ENCODE data around the gene SLC35B1.

The SLC35B1 gene

DNA sequence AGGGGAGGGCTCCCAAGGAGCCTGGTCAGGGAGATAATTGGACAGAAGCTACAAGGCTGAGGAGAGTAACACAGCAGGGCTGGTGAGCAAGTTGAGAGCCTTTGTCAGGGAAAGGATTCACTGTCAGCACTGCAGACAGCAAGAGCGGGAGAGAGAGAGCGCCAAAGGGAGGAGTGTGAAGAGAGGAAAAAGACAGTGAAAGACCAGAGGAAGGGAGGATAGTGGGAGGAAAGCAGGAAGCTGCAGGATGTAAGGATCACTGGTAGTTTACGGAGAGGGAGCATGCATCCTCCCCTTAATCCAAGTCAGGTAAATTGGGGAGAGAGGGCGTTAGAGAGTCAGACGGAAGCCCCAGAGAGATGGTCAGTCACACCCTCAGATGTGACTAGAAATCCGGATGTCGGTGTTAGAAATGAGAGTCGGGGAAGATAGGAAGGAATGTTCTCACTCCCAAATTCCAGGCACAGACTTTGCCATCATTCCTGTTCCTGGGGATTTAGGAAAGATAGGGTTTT, 16.0 kb downstream of the SLC35B1 start:
- TF ChIP-seq CTCF (IDR thresholded peaks at IDR 0.05; ENCODE audit: insufficient read depth, low read depth, low read length, missing control alignments), result no peak
- no peak for DNase-seq (ENCODE audit: low read depth)
- no peak overlapping the region for H3K4me3 ChIP-seq (ENCODE audit: low read length)

DNA sequence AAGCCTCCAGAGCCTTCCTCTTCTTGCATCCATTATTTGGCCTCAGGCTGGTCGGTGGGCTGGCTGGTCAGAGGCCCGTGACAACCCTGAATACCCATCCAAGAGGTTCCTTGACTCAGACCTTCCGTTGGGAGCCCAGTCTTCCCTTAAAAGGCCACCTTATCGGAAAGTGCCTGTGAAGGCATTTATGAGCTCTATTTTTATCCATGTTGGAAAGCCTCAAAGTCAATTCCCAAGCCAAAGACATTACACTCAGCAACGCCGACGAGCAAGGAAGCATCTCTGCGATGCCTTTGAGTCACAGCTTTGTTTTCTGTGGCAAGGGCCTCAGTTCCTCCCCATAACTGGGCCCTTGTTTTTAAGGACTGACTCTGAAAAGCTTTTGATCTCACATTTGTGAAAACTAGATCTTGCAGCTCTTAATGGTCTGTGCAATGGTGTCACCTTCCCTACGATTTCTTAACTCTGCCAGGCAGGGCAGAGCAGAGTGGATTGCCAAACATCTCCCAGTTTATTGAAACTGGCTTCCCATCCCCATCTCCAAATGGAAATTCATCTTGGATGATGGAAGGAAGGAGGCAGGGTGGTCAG, 16.6 kb downstream of the SLC35B1 start:
- no peak for DNase-seq (ENCODE audit: low read depth)
- TF ChIP-seq CTCF (IDR thresholded peaks at IDR 0.05; ENCODE audit: insufficient read depth, low read depth, low read length, missing control alignments), result no peak
- no peak overlapping the region for H3K4me3 ChIP-seq (ENCODE audit: low read length)

GRCh38 chr17:49690256-49690655, 17.5 kb downstream of the SLC35B1 start:
- TF ChIP-seq CTCF (IDR thresholded peaks at IDR 0.05; ENCODE audit: insufficient read depth, low read depth, low read length, missing control alignments), result no peak
- DNase-seq (ENCODE audit: low read depth), result no peak

DNA sequence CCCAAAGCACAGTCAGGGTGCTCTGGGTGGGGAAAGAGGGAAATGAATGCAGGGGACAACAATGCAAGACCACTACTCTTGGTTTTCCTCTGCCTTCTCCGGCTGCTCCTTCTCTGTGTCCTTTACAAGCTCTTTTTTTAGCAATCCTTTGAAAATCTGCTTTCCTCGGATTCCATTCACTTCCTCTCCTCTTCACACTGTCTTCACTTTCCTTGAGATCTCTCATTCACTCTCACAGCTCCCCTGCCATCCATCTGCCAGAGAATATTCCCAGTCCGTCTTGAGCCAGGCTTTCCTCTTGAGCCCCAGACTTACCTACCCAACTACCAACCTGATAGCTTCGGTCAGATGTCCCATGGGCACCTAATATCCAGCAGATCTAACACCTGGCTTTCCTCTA, 18.9 kb downstream of the SLC35B1 start:
- H3K4me3 ChIP-seq (ENCODE audit: low read length), result no peak overlapping the region
- DNase-seq (ENCODE audit: low read depth), result no peak
- TF ChIP-seq CTCF (IDR thresholded peaks at IDR 0.05; ENCODE audit: insufficient read depth, low read depth, low read length, missing control alignments), result no peak

More at GRCh38 chr17:49690256-49690655, 17.5 kb downstream of the SLC35B1 start:
- H3K4me3 ChIP-seq (ENCODE audit: low read length), result no peak overlapping the region

DNA sequence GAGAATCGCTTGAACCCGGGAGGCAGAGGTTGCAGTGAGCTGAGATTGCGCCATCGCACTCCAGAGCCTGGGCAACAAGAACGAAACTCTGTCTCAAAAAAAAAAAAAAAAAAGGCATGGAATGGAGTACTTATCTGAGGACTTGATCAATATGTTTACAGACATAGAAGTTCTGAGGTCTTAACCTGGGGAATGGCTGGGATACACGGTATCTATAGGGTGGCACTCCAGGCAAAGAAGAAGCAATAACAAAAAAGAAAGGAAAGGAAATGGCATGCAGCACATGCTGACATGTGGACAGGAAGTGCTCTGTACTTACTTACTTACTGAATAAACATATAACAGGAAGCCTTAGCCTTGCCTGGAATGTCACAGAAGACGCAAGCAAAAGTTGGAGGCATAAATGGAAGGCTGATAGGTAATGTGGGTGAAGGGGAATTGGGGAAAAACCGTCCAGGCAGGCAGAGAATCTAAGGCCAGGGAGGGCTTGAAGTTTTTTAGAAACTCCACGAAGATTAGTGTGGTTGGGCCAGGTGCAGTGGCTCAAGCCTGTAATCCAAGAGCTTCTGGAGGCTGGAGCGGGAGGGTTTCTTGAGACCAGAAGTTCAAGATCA, 19.8 kb downstream of the SLC35B1 start:
- H3K4me3 ChIP-seq (ENCODE audit: low read length), result no peak overlapping the region
- TF ChIP-seq CTCF (IDR thresholded peaks at IDR 0.05; ENCODE audit: insufficient read depth, low read depth, low read length, missing control alignments), result no peak
- DNase-seq (ENCODE audit: low read depth), result no peak

GRCh38 chr17:49681106-49681979, 26.4 kb downstream of the SLC35B1 start:
- TF ChIP-seq CTCF (IDR thresholded peaks at IDR 0.05; ENCODE audit: insufficient read depth, low read depth, low read length, missing control alignments), result no peak
- DNase-seq (ENCODE audit: low read depth), result no peak
- H3K4me3 ChIP-seq (ENCODE audit: low read length), result no peak overlapping the region
